WTC11 (cell line): ENCODE results near the gene ABHD1.

Source experiments
- CTCF ChIP-seq: fragments of 200-600 bp; IDR thresholded peaks from 2 replicates; pipeline ENCODE4 v1.8.0; 2022; ENCODE audit warnings: antibody characterized with exemption
- ZBTB21 ChIP-seq: sonication (generic); formaldehyde crosslinking; IDR thresholded peaks from 2 replicates; pipeline ENCODE4 v1.8.1; 2023; ENCODE audit warnings: mild to moderate bottlenecking, missing genetic modification reagents, borderline replicate concordance
- ZNF121 ChIP-seq: sonication (generic); formaldehyde crosslinking; IDR thresholded peaks from 2 replicates; pipeline ENCODE4 v1.8.0; 2023; ENCODE audit warnings: missing genetic modification reagents
- ZNF281 ChIP-seq: sonication (generic); formaldehyde crosslinking; IDR thresholded peaks from 2 replicates; pipeline ENCODE4 v1.8.0; 2023; ENCODE audit warnings: mild to moderate bottlenecking, missing genetic modification reagents
- ZNF512 ChIP-seq: sonication (generic); formaldehyde crosslinking; IDR thresholded peaks from 2 replicates; pipeline ENCODE4 v1.8.1; 2022; ENCODE audit warnings: missing genetic modification reagents, borderline replicate concordance
- ZNF671 ChIP-seq: fragments of 250-450 bp; sonication (Bioruptor Pico); IDR thresholded peaks from 2 replicates; pipeline ENCODE4 v1.8.0; 2021; ENCODE audit warnings: mild to moderate bottlenecking

- TF ChIP-seq ZNF512 (no peak), CTCF (no peak), ZBTB21 (CRISPR knock-in tag) (no peak), ZNF121 (CRISPR knock-in tag) (no peak), ZNF671 (no peak), ZNF281 (CRISPR knock-in tag) (no peak)
Observed at GRCh38 chr2:27177441-27178351, 54.1 kb downstream of the ABHD1 start.
